Panc1 (cell line): ENCODE results near the gene PTGIR. TPM values are rescaled to one million over a fixed set of nuclear protein-coding genes. Genes with fewer than 3 reads are reported as not detected.

Experiments used
- ATAC-seq: fragments of 200-7000 bp; cut with Tn5 transposase; 2 replicates; pipeline ENCODE4 v1.9.1; 2020; ENCODE audit warnings: mild to moderate bottlenecking, moderate library complexity
- BruUV-seq: library from RNA; stranded (reverse); fragments of 400-500 nt; replicated peaks from 2 replicates; lab custom pipeline; 2021; lab: Mats Ljungman, UMichigan
- CTCF ChIA-PET: fragments of 300-600 bp; sonication (Branson Sonifier 250); formaldehyde crosslinking; loops from one replicate; lab custom pipeline; 2022; ENCODE audit warnings: antibody characterized with exemption; lab: Charles Lee
- POLR2A ChIA-PET: fragments of 300-600 bp; sonication (Branson Sonifier 250); formaldehyde crosslinking; loops from one replicate; lab custom pipeline; 2022; ENCODE audit warnings: antibody characterized with exemption; lab: Charles Lee
- DNase-seq: peaks from one replicate; pipeline ENCODE4 v3.0.0-alpha.2; 2010; ENCODE audit warnings: low read depth, low spot score
- H3K27ac ChIP-seq: 2 replicates; pipeline ENCODE4 v1.5.1; 2011; ENCODE audit warnings: mild to moderate bottlenecking, low read length, inconsistent platforms
- H3K27me3 ChIP-seq: fragments of 200-500 bp; sonication (Bioruptor generic); 2 replicates; pipeline ENCODE4 v1.6.0; 2014; ENCODE audit warnings: low read length, inconsistent platforms; ENCODE audit not compliant: control insufficient read depth, insufficient read depth
- H3K36me3 ChIP-seq: fragments of 200-500 bp; sonication (Bioruptor generic); 2 replicates; pipeline ENCODE4 v1.5.1; 2014; ENCODE audit warnings: inconsistent platforms, mild to moderate bottlenecking, low read length, moderate library complexity; ENCODE audit not compliant: control insufficient read depth, insufficient read depth
- H3K4me1 ChIP-seq: 2 replicates; pipeline ENCODE4 v1.5.1; 2011; ENCODE audit warnings: inconsistent platforms, mild to moderate bottlenecking, low read length, moderate library complexity; ENCODE audit not compliant: control insufficient read depth, insufficient read depth
- H3K4me3 ChIP-seq, 2 experiments: 2 replicates each; pipeline ENCODE4 v1.5.1; 2011 to 2012; ENCODE audit warnings: low read depth in 2 of 2, low read length in 2 of 2, mild to moderate bottlenecking in 2 of 2, inconsistent platforms in 1 of 2, moderate library complexity in 1 of 2
- H3K9me3 ChIP-seq: fragments of 200-500 bp; sonication (Bioruptor generic); 2 replicates; pipeline ENCODE4 v1.5.1; 2014; ENCODE audit warnings: low read depth, mild to moderate bottlenecking, inconsistent platforms, low read length, moderate library complexity; ENCODE audit not compliant: control insufficient read depth, insufficient read depth
- CTCF ChIP-seq: fragments of 450-650 bp; IDR thresholded peaks from 2 replicates; pipeline ENCODE4 v1.5.1; 2017; ENCODE audit warnings: mild to moderate bottlenecking
- POLR2AphosphoS5 ChIP-seq: IDR thresholded peaks from 2 replicates; pipeline ENCODE4 v1.6.1; 2012; ENCODE audit warnings: mild to moderate bottlenecking, low read depth, low read length, moderate library complexity
- REST ChIP-seq, 2 experiments: IDR thresholded peaks; 2 replicates each; pipeline ENCODE4 v1.6.1; 2011 to 2012; ENCODE audit warnings: low read depth in 2 of 2, control low read depth in 1 of 2, low read length in 1 of 2, mild to moderate bottlenecking in 1 of 2, moderate library complexity in 1 of 2; ENCODE audit not compliant: insufficient read depth in 1 of 2
- SIN3A ChIP-seq: IDR thresholded peaks from 2 replicates; pipeline ENCODE4 v1.6.1; 2012; ENCODE audit warnings: low read depth, mild to moderate bottlenecking, low read length, moderate library complexity, borderline replicate concordance; ENCODE audit not compliant: insufficient read depth
- TCF7L2 ChIP-seq: IDR thresholded peaks from 2 replicates; pipeline ENCODE4 v1.6.1; 2011; ENCODE audit warnings: mild to moderate bottlenecking, low read depth, low read length, inconsistent platforms
- in situ Hi-C: cut with HindIII; loops from 2 replicates; pipeline ENCODE4 v1.10.0; 2016; ENCODE audit warnings: low sequenced_read_pairs, low pct_unique_long_range_greater_than_20kb
- intact Hi-C: fragments of 100-400 bp; cut with micrococcal nuclease; formaldehyde crosslinking; loops from one replicate; pipeline ENCODE4 v1.10.0; 2022; ENCODE audit not compliant: unreplicated experiment
- total RNA-seq: library from RNA; stranded (reverse); gene quantifications from one replicate; pipeline ENCODE4 v1.2.1, GENCODE V29; 2021; ENCODE audit not compliant: unreplicated experiment

The PTGIR gene
- total RNA-seq, 1 experiment from 2014 or later, result 0.08 TPM

GRCh38 chr19:46603752-46604231 is 21.1 kb downstream of the PTGIR start:
- no peak for TF ChIP-seq POLR2AphosphoS5
- no peak for TF ChIP-seq CTCF
- TF ChIP-seq TCF7L2, result no peak
- no peak for TF ChIP-seq SIN3A
- TF ChIP-seq REST (IDR thresholded peaks at IDR 0.05; ENCODE audit: insufficient read depth in 1 of 2, low read depth in 2 of 2, low read length in 1 of 2), result no peak
- intact Hi-C loops, result no loop called here
- ChIA-PET CTCF (no interaction called here), POLR2A (no interaction called here)
- DNase-seq (no peak), ATAC-seq (no peak)
- Histone ChIP-seq H3K4me1 (peaks cover 14% of the 10 kb centered on the region), H3K27me3 (no peaks in the 10 kb centered on the region), H3K36me3 (peaks cover 5% of the 10 kb centered on the region), H3K9me3 (0 out of 2 replicates have a peak, but pooled peaks cover under 1% of the 10 kb centered on the region), H3K4me3 (peak overlapping the region in 1 of 2 experiments; percentile 99; a peak in 1 of 4 replicates), H3K27ac (peak overlapping the region; percentile 96; the same call in 1 of the 2 replicates)
- BruUV-seq, result no TSS peak
- in situ Hi-C loops, result no loop called here

- DNase-seq, result no peak
- peak overlapping the region; percentile 96 for H3K27ac ChIP-seq
- peaks cover 14% of the 10 kb centered on the region for H3K4me1 ChIP-seq
- no TSS peak for BruUV-seq
- no peak for ATAC-seq
- no peaks in the 10 kb centered on the region for H3K27me3 ChIP-seq
- CTCF ChIA-PET, result no interaction called here
- peaks cover 3% of the 10 kb centered on the region; the same call in 1 of the 2 replicates for H3K9me3 ChIP-seq
- peak overlapping the region; percentile 98 to 99 for H3K4me3 ChIP-seq
- no peak for TF ChIP-seq CTCF
- no peak for TF ChIP-seq POLR2AphosphoS5
- in situ Hi-C loops, result no loop called here
- intact Hi-C loops, result no loop called here
- H3K36me3 ChIP-seq, result peaks cover 5% of the 10 kb centered on the region
- POLR2A ChIA-PET, result no interaction called here
These were observed 21.7 kb downstream of the PTGIR start for GRCh38 chr19:46603195-46603637.
